GM18511 (cell line): ENCODE data around the gene FOXO6.

Source experiments
- ATAC-seq: cut with Tn5 transposase; IDR thresholded peaks from one replicate; pipeline ENCODE4 v1.9.1; 2021; ENCODE audit warnings: mild to moderate bottlenecking, moderate library complexity; ENCODE audit not compliant: unreplicated experiment

FOXO6 gene

GRCh38 chr1:41360786-41361494 is at the start of gene FOXO6:
TSS of gene FOXO6 (plus strand) at chr1:41361434.
- peak; percentile 88 for ATAC-seq

GRCh38 chr1:41312991-41313645 is 48.1 kb upstream of the FOXO6 start:
- ATAC-seq = no peak

DNA sequence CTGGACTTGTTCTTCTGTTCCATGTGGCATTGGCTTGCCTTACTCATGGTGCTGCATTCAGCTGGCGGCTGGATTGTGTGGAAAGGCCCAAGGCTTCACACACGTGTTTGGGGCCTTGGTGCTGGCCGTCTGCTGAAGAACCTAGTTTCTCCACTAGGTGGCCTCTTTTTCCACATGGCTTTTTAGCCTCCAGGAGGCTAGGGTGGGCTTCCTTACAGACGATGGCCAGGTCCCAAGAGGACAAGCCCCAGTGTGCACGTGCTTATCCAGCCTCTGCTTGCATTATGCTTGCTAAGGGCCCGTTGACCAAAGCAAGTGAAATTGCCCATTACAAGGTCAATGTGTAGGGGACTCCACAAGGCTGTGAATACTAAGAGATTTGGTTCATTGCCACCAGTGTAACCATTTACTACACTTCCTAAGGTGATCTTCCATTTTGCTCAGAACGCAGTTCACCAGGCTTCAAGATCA is 47.5 kb upstream of the FOXO6 start:
- ATAC-seq = no peak

- no peak for ATAC-seq
Observed at GRCh38 chr1:41314376-41315145, 46.7 kb upstream of the FOXO6 start.

DNA sequence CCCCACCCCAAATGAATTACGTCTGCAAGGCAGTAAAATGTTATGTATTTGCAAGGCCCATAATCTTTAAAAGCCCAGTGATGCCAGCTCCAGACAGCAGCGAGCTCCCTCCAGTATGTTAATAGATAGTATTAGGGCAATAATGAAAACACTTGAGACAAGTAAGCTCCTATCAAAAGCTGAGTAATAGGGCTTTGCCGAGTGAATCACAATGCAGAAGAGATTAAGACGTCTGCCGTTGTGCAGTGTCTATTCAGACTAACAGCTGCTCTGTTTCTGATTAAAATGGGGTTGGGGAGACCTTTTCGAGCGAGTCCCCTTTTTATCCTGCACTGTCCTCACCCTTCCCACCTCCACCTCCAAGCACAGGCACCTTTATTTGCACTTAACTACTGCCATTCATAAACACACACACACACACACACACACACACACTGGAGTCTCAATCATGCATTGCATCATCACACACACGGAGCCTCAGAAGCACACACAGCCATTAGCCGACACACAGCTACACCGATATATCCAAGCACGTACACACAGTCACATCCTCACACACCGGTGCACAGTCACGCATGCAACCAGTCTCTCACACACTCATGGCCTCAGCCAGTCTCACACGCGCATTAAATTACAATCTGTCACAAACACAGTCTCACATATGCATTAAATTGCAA is 46.0 kb upstream of the FOXO6 start:
- ATAC-seq = no peak

GRCh38 chr1:41315871-41316270 is 45.4 kb upstream of the FOXO6 start:
- ATAC-seq = no peak

GRCh38 chr1:41317361-41317760 is 43.9 kb upstream of the FOXO6 start:
- ATAC-seq = no peak

DNA sequence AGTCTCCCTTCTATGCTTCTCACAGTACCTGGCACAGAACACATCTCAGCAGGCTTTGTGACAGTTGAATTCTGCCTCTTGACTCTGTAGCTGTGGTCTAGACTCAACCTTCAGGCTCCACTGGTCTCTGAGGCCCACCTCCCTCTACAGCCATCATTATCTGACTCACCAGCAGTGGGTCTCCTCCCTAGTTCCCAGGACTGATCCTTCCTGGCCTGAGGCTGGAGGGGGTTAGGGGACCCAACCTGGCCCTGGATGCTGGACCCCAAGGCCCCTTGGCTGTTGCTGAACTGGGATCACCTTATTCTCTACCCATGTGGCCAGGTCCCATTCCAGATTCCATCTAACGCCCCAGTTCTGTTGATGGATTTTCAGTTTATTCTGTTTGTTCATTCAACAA is 43.1 kb upstream of the FOXO6 start:
- ATAC-seq = no peak

GRCh38 chr1:41319106-41319755 is 42.0 kb upstream of the FOXO6 start:
- ATAC-seq = no peak

DNA sequence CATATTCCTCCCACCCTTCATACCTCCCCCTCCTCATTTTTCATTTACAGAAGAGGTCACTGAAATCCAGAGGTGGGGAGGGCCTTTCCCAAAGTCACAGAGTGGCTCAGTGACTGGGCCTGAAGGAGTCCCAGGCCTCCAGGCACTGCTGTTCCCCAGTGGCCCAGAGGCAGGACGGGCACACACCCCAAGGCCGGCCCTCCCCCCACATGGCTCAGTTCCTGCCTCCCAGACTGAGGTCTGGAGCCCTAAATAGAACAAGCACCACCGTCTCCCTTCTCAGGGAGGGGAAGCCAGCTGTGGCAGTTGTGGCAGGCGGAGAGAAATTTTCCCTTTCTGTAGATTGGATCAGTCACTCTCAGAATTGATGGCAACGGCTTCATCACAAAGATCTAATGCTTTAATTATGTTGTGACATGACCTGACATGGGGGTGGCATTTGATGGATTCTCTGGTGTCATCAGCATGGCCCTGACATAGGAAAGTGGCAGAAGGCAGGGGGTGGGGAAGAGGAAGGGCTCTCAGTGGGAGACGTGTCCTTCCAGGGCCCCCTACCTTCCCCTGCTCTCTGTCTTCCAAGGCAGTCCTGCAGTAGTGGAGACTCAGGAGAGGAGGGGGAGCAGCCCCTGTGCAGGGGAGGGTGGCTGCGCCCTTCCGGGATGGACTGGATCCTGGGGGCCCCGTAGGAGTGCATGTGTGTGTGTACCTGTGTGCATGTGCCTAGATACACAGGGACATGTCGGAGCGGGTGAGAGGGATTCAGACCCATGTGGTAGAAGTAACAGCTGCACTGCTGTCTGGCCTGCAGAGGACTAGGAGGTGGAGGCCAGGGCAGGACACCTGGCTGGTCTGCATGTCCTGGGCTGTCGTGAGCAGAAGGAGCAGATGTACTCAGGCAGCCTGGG is 41.2 kb upstream of the FOXO6 start:
- no peak for ATAC-seq

- ATAC-seq = no peak
Observed at GRCh38 chr1:41320895-41321676, 40.1 kb upstream of the FOXO6 start.

DNA sequence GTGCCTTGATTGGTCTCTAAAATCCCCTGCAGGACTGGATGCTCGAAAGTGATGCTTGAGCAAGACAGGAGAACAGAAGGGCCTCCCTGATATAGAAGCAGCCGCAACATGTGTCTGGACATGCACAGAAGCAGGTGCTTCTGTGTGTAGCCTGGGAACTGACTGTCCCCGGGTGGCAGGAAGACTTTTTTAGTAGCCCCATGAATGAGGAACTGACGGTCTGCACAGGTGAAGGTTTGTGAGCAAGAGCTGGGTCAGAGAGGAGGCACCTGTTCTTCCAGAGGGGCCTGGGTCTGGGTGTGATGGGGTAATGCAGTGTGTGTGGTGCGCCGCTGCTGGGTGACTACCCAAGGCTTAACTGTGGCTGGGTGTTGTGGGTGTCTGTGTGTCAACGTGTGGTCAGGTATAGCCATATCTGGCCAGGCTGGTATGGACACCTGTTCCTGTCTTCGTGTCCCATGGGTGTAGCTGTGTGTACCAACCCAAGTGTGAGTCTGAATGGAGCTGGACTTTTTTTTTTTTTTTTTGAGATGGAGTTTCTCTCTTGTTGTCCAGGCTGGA is 39.1 kb upstream of the FOXO6 start:
- ATAC-seq = peak; percentile 58

DNA sequence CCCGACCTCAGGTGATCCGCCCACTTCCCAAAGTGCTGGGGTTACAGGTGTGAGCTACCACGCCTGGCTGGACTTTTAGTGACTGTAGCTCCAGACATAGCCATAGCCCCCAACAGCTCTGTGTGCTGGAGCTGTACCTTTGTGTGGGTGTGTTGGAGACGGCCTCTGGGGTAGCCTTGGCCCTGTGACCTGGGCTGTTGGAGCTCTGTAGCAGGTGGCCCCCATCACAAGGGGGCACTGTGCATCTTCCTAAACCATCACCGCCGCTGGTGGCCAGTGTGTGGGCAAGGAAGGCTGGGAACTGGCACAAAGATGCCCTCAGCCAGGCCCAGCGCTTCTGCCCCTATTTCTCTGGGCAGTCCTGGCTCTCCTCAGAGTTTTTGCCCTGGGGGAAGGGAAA is 38.4 kb upstream of the FOXO6 start:
- no peak for ATAC-seq

DNA sequence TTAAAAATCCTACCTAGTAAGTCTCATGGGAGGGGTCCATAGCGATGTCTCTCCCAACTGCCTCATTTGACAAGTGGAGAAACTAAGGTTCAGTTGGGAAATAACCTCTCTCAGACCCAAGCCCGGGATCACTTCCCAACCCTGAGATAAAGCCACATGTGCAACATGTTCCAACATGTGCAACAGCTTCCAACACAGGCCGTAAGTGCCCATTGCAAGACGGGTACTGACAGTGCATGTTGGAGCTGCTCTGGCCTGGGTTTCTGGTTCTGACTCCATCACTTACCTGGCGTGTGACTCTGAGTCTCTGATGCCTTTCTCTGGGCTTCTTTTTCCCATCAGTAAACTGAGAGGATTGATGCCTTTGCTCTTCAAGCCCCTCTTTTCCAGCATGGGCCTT is 38.0 kb upstream of the FOXO6 start:
- no peak for ATAC-seq

GRCh38 chr1:41325801-41326200 is 35.4 kb upstream of the FOXO6 start:
- no peak for ATAC-seq

DNA sequence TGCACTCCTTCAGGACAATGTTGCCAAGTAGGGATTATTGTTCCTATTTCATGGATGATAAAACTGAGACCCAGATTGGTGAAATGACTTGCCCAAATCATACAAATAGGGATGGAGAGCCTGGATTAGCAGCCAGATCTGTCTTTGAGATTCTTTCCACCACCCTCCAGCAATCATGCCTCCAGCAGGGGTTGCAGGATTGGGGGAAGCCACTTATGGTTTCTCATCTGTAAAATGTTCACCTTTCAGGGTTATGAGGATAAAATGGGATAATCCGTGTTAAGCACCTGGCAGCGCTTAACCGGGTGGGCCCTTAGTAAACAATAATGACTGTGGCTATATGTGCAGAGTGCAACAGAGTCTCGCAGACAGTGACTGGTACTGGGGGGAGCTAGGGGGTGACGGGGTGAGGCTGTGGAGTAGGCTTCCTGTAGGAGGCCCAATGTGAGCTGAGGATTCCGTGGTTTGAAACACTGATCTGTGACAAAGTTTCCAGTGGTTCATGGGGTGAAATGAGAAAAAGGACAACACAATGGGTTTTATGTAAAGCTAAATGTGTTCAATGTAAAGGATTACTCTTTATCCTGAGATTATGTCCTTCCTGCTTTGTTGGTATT is 33.7 kb upstream of the FOXO6 start:
- no peak for ATAC-seq

GRCh38 chr1:41328001-41328615 is 33.1 kb upstream of the FOXO6 start:
- no peak for ATAC-seq
